H1 (cell line): ENCODE data around the gene MEF2A. TPM values are rescaled to one million over a fixed set of nuclear protein-coding genes. Genes with fewer than 3 reads are reported as not detected.

Source experiments
- SP1 ChIP-seq: IDR thresholded peaks from 2 replicates; pipeline ENCODE4 v1.6.1; 2011; ENCODE audit warnings: low read depth, low read length
- polyA plus RNA-seq, 7 experiments: library from polyadenylated mRNA; depleted of rRNA in 3 of 7; stranded (reverse) in 5 of 7; unstranded in 2 of 7; fragments of >200 nt in 5 of 7; fragments of 200-250 nt in 2 of 7; gene quantifications; 1 replicate in 5 of 7; 2 replicates in 1 of 7; 4 replicates in 1 of 7; pipeline versions ENCODE4 v1.2.1 to v1.2.3, GENCODE V29; 2011 to 2013; ENCODE audit warnings: missing spikeins in 2 of 7, mixed read lengths in 2 of 7
- total RNA-seq: library from RNA; stranded (reverse); fragmentation: NEBNext Ultra II Directional; extraction: Animal tissue kit (Norgen Biotek cat#: 25700); gene quantifications from 2 replicates; pipeline ENCODE4 v1.2.1, GENCODE V29; 2021
- TF ChIP-seq, protein P1 (sequence below): fragments of 300-600 bp; sonication (generic); IDR thresholded peaks from 2 replicates; pipeline ENCODE4 v1.7.1; 2012; ENCODE audit warnings: low read length, moderate library complexity, mild to moderate bottlenecking, inconsistent platforms; ENCODE audit not compliant: insufficient replicate concordance

Gene MEF2A
- total and polyA plus RNA-seq, 2 of the 8 experiments (the other 6 are each of a cell fraction or from before 2014, with no cell fraction given): 15.6 to 22.5 TPM

GRCh38 chr15:99696096-99696495 is 130.3 kb downstream of the MEF2A start (continued):
- TF ChIP-seq, protein P1, sequence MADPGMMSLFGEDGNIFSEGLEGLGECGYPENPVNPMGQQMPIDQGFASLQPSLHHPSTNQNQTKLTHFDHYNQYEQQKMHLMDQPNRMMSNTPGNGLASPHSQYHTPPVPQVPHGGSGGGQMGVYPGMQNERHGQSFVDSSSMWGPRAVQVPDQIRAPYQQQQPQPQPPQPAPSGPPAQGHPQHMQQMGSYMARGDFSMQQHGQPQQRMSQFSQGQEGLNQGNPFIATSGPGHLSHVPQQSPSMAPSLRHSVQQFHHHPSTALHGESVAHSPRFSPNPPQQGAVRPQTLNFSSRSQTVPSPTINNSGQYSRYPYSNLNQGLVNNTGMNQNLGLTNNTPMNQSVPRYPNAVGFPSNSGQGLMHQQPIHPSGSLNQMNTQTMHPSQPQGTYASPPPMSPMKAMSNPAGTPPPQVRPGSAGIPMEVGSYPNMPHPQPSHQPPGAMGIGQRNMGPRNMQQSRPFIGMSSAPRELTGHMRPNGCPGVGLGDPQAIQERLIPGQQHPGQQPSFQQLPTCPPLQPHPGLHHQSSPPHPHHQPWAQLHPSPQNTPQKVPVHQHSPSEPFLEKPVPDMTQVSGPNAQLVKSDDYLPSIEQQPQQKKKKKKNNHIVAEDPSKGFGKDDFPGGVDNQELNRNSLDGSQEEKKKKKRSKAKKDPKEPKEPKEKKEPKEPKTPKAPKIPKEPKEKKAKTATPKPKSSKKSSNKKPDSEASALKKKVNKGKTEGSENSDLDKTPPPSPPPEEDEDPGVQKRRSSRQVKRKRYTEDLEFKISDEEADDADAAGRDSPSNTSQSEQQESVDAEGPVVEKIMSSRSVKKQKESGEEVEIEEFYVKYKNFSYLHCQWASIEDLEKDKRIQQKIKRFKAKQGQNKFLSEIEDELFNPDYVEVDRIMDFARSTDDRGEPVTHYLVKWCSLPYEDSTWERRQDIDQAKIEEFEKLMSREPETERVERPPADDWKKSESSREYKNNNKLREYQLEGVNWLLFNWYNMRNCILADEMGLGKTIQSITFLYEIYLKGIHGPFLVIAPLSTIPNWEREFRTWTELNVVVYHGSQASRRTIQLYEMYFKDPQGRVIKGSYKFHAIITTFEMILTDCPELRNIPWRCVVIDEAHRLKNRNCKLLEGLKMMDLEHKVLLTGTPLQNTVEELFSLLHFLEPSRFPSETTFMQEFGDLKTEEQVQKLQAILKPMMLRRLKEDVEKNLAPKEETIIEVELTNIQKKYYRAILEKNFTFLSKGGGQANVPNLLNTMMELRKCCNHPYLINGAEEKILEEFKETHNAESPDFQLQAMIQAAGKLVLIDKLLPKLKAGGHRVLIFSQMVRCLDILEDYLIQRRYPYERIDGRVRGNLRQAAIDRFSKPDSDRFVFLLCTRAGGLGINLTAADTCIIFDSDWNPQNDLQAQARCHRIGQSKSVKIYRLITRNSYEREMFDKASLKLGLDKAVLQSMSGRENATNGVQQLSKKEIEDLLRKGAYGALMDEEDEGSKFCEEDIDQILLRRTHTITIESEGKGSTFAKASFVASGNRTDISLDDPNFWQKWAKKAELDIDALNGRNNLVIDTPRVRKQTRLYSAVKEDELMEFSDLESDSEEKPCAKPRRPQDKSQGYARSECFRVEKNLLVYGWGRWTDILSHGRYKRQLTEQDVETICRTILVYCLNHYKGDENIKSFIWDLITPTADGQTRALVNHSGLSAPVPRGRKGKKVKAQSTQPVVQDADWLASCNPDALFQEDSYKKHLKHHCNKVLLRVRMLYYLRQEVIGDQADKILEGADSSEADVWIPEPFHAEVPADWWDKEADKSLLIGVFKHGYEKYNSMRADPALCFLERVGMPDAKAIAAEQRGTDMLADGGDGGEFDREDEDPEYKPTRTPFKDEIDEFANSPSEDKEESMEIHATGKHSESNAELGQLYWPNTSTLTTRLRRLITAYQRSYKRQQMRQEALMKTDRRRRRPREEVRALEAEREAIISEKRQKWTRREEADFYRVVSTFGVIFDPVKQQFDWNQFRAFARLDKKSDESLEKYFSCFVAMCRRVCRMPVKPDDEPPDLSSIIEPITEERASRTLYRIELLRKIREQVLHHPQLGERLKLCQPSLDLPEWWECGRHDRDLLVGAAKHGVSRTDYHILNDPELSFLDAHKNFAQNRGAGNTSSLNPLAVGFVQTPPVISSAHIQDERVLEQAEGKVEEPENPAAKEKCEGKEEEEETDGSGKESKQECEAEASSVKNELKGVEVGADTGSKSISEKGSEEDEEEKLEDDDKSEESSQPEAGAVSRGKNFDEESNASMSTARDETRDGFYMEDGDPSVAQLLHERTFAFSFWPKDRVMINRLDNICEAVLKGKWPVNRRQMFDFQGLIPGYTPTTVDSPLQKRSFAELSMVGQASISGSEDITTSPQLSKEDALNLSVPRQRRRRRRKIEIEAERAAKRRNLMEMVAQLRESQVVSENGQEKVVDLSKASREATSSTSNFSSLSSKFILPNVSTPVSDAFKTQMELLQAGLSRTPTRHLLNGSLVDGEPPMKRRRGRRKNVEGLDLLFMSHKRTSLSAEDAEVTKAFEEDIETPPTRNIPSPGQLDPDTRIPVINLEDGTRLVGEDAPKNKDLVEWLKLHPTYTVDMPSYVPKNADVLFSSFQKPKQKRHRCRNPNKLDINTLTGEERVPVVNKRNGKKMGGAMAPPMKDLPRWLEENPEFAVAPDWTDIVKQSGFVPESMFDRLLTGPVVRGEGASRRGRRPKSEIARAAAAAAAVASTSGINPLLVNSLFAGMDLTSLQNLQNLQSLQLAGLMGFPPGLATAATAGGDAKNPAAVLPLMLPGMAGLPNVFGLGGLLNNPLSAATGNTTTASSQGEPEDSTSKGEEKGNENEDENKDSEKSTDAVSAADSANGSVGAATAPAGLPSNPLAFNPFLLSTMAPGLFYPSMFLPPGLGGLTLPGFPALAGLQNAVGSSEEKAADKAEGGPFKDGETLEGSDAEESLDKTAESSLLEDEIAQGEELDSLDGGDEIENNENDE: no peak
- no peak for TF ChIP-seq SP1
